HEK293T (cell line): ENCODE measurements around the gene ZNF575.

Experiments
- ARNT ChIP-seq: fragments of 450-650 bp; IDR thresholded peaks from 2 replicates; pipeline ENCODE4 v1.6.1; 2017; ENCODE audit warnings: mild to moderate bottlenecking
- ELF4 ChIP-seq: fragments of 450-650 bp; IDR thresholded peaks from 2 replicates; pipeline ENCODE4 v1.6.1; 2017; ENCODE audit warnings: antibody characterized with exemption
- FOXA1 ChIP-seq: fragments of 450-650 bp; IDR thresholded peaks from 2 replicates; pipeline ENCODE4 v1.6.1; 2016; ENCODE audit warnings: mild to moderate bottlenecking
- FOXM1 ChIP-seq: fragments of 450-650 bp; IDR thresholded peaks from 2 replicates; pipeline ENCODE4 v1.6.1; 2017; ENCODE audit warnings: mild to moderate bottlenecking, borderline replicate concordance
- L3MBTL2 ChIP-seq: fragments of 450-650 bp; conservative IDR thresholded peaks from 2 replicates; pipeline ENCODE4 v1.6.1; 2016; ENCODE audit warnings: mild to moderate bottlenecking
- LEF1 ChIP-seq: fragments of 450-650 bp; IDR thresholded peaks from 2 replicates; pipeline ENCODE4 v1.6.1; 2017; ENCODE audit warnings: mild to moderate bottlenecking, borderline replicate concordance
- NFRKB ChIP-seq: fragments of 450-650 bp; IDR thresholded peaks from 2 replicates; pipeline ENCODE4 v1.6.1; 2016; ENCODE audit warnings: mild to moderate bottlenecking, moderate library complexity
- SP1 ChIP-seq: fragments of 450-650 bp; IDR thresholded peaks from 2 replicates; pipeline ENCODE4 v1.6.1; 2017
- SUZ12 ChIP-seq: fragments of 450-650 bp; IDR thresholded peaks from 2 replicates; pipeline ENCODE4 v1.6.1; 2016; ENCODE audit warnings: mild to moderate bottlenecking
- ZNF384 ChIP-seq: fragments of 450-650 bp; IDR thresholded peaks from 2 replicates; pipeline ENCODE4 v1.6.1; 2016
- TF ChIP-seq, protein P1 (sequence below): fragments of 450-650 bp; IDR thresholded peaks from 2 replicates; pipeline ENCODE4 v1.6.1; 2016

DNA sequence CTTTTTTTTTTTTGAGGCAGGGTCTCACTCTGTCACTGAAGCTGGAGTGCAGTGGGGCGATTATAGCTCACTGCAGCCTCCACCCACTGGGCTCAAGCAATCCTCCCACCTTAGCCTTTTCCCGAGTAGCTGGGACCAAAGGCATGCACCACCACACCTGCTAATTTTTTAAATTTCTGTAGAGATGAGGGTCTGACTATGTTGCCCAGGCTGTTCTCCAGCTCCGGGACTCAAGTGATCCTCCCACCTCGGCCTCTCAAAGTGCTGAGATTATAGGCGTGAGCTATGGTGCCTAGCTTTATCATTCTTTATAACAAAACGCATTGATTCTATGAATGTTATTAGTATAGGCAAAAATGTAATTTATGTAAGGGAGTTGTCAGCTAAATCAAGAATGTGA, 49.7 kb upstream of the ZNF575 start:
- TF ChIP-seq SUZ12 (no peak), ARNT (no peak), L3MBTL2 (no peak), ZNF384 (no peak), FOXA1 (no peak), SP1 (no peak), NFRKB (no peak), FOXM1 (no peak), ELF4 (no peak), LEF1 (no peak)
- TF ChIP-seq, protein P1, sequence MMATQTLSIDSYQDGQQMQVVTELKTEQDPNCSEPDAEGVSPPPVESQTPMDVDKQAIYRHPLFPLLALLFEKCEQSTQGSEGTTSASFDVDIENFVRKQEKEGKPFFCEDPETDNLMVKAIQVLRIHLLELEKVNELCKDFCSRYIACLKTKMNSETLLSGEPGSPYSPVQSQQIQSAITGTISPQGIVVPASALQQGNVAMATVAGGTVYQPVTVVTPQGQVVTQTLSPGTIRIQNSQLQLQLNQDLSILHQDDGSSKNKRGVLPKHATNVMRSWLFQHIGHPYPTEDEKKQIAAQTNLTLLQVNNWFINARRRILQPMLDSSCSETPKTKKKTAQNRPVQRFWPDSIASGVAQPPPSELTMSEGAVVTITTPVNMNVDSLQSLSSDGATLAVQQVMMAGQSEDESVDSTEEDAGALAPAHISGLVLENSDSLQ: no peak
